ENCODE results near the gene PGRMC1.
"Not testable (repeated sequence)": the region's sequence is repeated elsewhere in the genome, so short reads cannot be mapped to it uniquely, and the experiment has no call there.

The PGRMC1 gene

GRCh38 chrX:119266364-119266995 is 30.4 kb downstream of the PGRMC1 start:
- Histone ChIP-seq H3K36me3 (ENCODE audit: insufficient read depth, low read length) (no peaks in the 10 kb centered on the region), H2AFZ (ENCODE audit: low read length, unreplicated experiment) (no peak overlapping the region)

DNA sequence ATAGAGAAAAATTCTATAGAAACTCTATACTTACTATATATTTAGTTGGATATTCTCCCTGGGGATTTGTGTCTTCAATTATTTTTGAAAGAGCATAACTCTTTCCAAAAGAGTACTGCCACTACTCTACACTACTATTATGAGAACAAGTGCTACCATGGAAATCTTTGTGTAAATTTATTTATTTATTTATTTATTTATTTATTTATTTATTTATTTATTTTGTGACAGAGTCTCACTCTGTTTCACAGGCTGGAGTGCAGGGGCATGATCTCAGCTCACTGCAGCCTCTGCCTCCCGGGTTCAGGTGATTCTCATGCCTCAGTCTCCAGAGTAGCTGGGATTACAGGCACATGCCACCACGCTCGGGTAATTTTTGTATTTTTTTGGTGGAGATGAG is 31.0 kb downstream of the PGRMC1 start:
- not testable (repeated sequence) for H3K27ac ChIP-seq (ENCODE audit: low read depth, low read length); H3K79me2 ChIP-seq (ENCODE audit: control insufficient read depth, insufficient read depth, low read length, unreplicated experiment); H2AFZ ChIP-seq (ENCODE audit: low read length, unreplicated experiment); H3K4me3 ChIP-seq (ENCODE audit: low read depth, low read length); H3K36me3 ChIP-seq (ENCODE audit: insufficient read depth, low read length); H3K4me1 ChIP-seq (ENCODE audit: control insufficient read depth, insufficient read depth, low read length, unreplicated experiment); H3K27me3 ChIP-seq (ENCODE audit: insufficient read depth, low read length)

More at GRCh38 chrX:119266364-119266995, 30.4 kb downstream of the PGRMC1 start:
- H3K27ac ChIP-seq (ENCODE audit: low read depth, low read length) = no peak overlapping the region
- no peaks in the 10 kb centered on the region for H3K79me2 ChIP-seq (ENCODE audit: control insufficient read depth, insufficient read depth, low read length, unreplicated experiment)
- 0 out of 2 replicates have a peak, but pooled peaks cover 4% of the 10 kb centered on the region for H3K27me3 ChIP-seq (ENCODE audit: insufficient read depth, low read length)
- no peaks in the 10 kb centered on the region for H3K4me1 ChIP-seq (ENCODE audit: control insufficient read depth, insufficient read depth, low read length, unreplicated experiment)
- H3K4me3 ChIP-seq (ENCODE audit: low read depth, low read length) = no peak overlapping the region

- Histone ChIP-seq H3K27ac (ENCODE audit: low read depth, low read length) (no peak overlapping the region), H3K36me3 (ENCODE audit: insufficient read depth, low read length) (no peaks in the 10 kb centered on the region), H3K27me3 (ENCODE audit: insufficient read depth, low read length) (peaks cover 18% of the 10 kb centered on the region; the same call in 1 of the 2 replicates), H3K4me3 (ENCODE audit: low read depth, low read length) (no peak overlapping the region), H3K4me1 (ENCODE audit: control insufficient read depth, insufficient read depth, low read length, unreplicated experiment) (no peaks in the 10 kb centered on the region), H2AFZ (ENCODE audit: low read length, unreplicated experiment) (peak overlapping the region; percentile 1), H3K79me2 (ENCODE audit: control insufficient read depth, insufficient read depth, low read length, unreplicated experiment) (no peaks in the 10 kb centered on the region)
Measured at GRCh38 chrX:119272882-119273419, 36.9 kb downstream of the PGRMC1 start.

DNA sequence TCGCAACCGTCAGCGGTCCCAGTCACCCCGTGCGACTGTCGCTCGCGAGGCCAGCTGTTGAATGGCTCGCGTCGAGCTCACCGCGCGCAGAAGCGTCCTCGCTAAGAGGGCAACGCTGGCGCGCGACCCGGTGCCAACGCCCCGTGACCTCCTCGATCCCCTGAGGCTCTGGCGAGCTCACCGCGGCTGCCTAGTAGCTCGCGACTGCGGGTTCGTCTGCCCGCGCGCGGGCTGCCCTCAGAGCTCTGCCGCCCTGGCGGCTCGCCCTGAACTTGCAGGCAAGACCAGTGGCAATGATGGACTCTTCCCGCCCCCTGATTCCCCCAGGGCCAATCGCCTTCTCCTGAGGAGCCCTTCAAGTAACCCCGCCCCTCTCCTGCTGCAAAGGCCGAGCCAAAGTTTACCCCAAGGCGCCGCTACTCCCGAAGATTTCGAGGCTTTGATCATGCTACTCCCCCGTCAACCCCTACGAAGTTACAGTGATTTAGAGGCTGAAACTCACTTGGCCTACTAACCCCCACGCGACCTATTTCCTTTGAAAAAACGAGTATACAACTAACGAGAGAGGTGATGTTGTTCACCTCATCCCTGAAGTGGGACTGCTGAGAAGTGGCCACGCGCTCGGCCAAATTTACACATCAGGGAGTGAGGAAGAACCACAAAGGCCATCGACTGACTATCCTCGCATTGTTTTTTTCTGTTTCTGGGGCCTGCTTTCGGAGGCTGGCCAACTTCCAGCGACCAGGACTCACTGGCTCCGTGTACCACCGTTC is 37.5 kb downstream of the PGRMC1 start:
- no peak overlapping the region for H3K4me3 ChIP-seq (ENCODE audit: low read depth, low read length)

GRCh38 chrX:119282347-119282746 is 46.3 kb downstream of the PGRMC1 start:
- not testable (repeated sequence) for H3K27me3 ChIP-seq (ENCODE audit: insufficient read depth, low read length); H3K27ac ChIP-seq (ENCODE audit: low read depth, low read length); H2AFZ ChIP-seq (ENCODE audit: low read length, unreplicated experiment); H3K4me1 ChIP-seq (ENCODE audit: control insufficient read depth, insufficient read depth, low read length, unreplicated experiment); H3K79me2 ChIP-seq (ENCODE audit: control insufficient read depth, insufficient read depth, low read length, unreplicated experiment); H3K36me3 ChIP-seq (ENCODE audit: insufficient read depth, low read length); H3K4me3 ChIP-seq (ENCODE audit: low read depth, low read length)

More for the DNA sequence above, 37.5 kb downstream of the PGRMC1 start:
- Histone ChIP-seq H3K27ac (ENCODE audit: low read depth, low read length) (no peak overlapping the region), H2AFZ (ENCODE audit: low read length, unreplicated experiment) (peak overlapping the region; percentile 1), H3K4me1 (ENCODE audit: control insufficient read depth, insufficient read depth, low read length, unreplicated experiment) (no peaks in the 10 kb centered on the region), H3K36me3 (ENCODE audit: insufficient read depth, low read length) (no peaks in the 10 kb centered on the region), H3K79me2 (ENCODE audit: control insufficient read depth, insufficient read depth, low read length, unreplicated experiment) (no peaks in the 10 kb centered on the region), H3K27me3 (ENCODE audit: insufficient read depth, low read length) (peaks cover 18% of the 10 kb centered on the region; the same call in 1 of the 2 replicates)

GRCh38 chrX:119288890-119289393 is 52.9 kb downstream of the PGRMC1 start:
- Histone ChIP-seq H3K4me1 (ENCODE audit: control insufficient read depth, insufficient read depth, low read length, unreplicated experiment) (no peaks in the 10 kb centered on the region), H3K27me3 (ENCODE audit: insufficient read depth, low read length) (no peaks in the 10 kb centered on the region), H3K36me3 (ENCODE audit: insufficient read depth, low read length) (no peaks in the 10 kb centered on the region), H2AFZ (ENCODE audit: low read length, unreplicated experiment) (no peak overlapping the region), H3K79me2 (ENCODE audit: control insufficient read depth, insufficient read depth, low read length, unreplicated experiment) (no peaks in the 10 kb centered on the region), H3K27ac (ENCODE audit: low read depth, low read length) (no peak overlapping the region), H3K4me3 (ENCODE audit: low read depth, low read length) (no peak overlapping the region)

GRCh38 chrX:119290476-119290875 is 54.4 kb downstream of the PGRMC1 start:
- Histone ChIP-seq H3K27me3 (ENCODE audit: insufficient read depth, low read length) (no peaks in the 10 kb centered on the region), H3K4me3 (ENCODE audit: low read depth, low read length) (no peak overlapping the region), H3K36me3 (ENCODE audit: insufficient read depth, low read length) (no peaks in the 10 kb centered on the region), H3K27ac (ENCODE audit: low read depth, low read length) (no peak overlapping the region), H3K4me1 (ENCODE audit: control insufficient read depth, insufficient read depth, low read length, unreplicated experiment) (no peaks in the 10 kb centered on the region), H3K79me2 (ENCODE audit: control insufficient read depth, insufficient read depth, low read length, unreplicated experiment) (no peaks in the 10 kb centered on the region), H2AFZ (ENCODE audit: low read length, unreplicated experiment) (no peak overlapping the region)

DNA sequence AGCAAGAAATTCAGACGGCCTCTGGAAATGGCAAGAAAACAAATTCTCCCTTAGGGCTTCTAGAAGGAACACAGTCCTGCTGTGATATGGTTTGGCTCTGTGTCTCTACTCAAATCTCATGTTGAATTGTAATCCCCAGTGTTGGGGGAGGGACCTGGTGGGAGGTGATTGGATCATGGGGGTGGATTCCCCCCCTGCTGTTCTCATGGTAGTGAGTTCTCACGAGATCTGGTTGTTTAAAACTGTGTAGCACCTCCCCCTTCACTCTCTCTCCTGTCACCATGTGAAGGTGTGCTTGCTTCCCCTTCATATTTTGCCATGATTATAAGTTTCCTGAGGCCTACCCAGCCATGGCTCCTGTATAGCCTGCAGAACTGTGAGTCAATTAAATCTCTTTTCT is 55.2 kb downstream of the PGRMC1 start:
- H3K36me3 ChIP-seq (ENCODE audit: insufficient read depth, low read length); H3K27ac ChIP-seq (ENCODE audit: low read depth, low read length); H3K4me1 ChIP-seq (ENCODE audit: control insufficient read depth, insufficient read depth, low read length, unreplicated experiment); H2AFZ ChIP-seq (ENCODE audit: low read length, unreplicated experiment); H3K4me3 ChIP-seq (ENCODE audit: low read depth, low read length); H3K27me3 ChIP-seq (ENCODE audit: insufficient read depth, low read length); H3K79me2 ChIP-seq (ENCODE audit: control insufficient read depth, insufficient read depth, low read length, unreplicated experiment): not testable (repeated sequence)

- no peak overlapping the region for H3K27ac ChIP-seq (ENCODE audit: low read depth, low read length)
- H3K27me3 ChIP-seq (ENCODE audit: insufficient read depth, low read length) = no peaks in the 10 kb centered on the region
- H3K4me3 ChIP-seq (ENCODE audit: low read depth, low read length) = no peak overlapping the region
- no peaks in the 10 kb centered on the region for H3K36me3 ChIP-seq (ENCODE audit: insufficient read depth, low read length)
- no peaks in the 10 kb centered on the region for H3K79me2 ChIP-seq (ENCODE audit: control insufficient read depth, insufficient read depth, low read length, unreplicated experiment)
- no peak overlapping the region for H2AFZ ChIP-seq (ENCODE audit: low read length, unreplicated experiment)
- H3K4me1 ChIP-seq (ENCODE audit: control insufficient read depth, insufficient read depth, low read length, unreplicated experiment) = no peaks in the 10 kb centered on the region
Measured at GRCh38 chrX:119292445-119292844, 56.4 kb downstream of the PGRMC1 start.
